ENCODE results near the gene DIO2. TPM values are rescaled to one million over a fixed set of nuclear protein-coding genes. Genes with fewer than 3 reads are reported as not detected.

DIO2 gene
- total RNA-seq, 1 experiment from 2014 or later: 0.04 TPM

GRCh38 chr14:80212023-80212397, 706 bp upstream of the DIO2 start:
- no peak for ATAC-seq
- Mint-ChIP-seq H3K4me3 (no peak overlapping the region), H3K36me3 (peaks cover 3% of the 10 kb centered on the region; the same call in 1 of the 2 replicates), H3K27me3 (ENCODE audit: low read depth) (peaks cover 4% of the 10 kb centered on the region), H3K4me1 (peaks cover 10% of the 10 kb centered on the region), H3K27ac (no peak overlapping the region), H3K9me3 (peaks cover 9% of the 10 kb centered on the region)
- POLR2A ChIA-PET: no interaction called here
- no peak for TF ChIP-seq FOXJ3 (CRISPR knock-in tag; IDR thresholded peaks at IDR 0.05; ENCODE audit: borderline replicate concordance)
- no peak for TF ChIP-seq ZNF671 (CRISPR knock-in tag; IDR thresholded peaks at IDR 0.05)
- TF ChIP-seq, protein P1, sequence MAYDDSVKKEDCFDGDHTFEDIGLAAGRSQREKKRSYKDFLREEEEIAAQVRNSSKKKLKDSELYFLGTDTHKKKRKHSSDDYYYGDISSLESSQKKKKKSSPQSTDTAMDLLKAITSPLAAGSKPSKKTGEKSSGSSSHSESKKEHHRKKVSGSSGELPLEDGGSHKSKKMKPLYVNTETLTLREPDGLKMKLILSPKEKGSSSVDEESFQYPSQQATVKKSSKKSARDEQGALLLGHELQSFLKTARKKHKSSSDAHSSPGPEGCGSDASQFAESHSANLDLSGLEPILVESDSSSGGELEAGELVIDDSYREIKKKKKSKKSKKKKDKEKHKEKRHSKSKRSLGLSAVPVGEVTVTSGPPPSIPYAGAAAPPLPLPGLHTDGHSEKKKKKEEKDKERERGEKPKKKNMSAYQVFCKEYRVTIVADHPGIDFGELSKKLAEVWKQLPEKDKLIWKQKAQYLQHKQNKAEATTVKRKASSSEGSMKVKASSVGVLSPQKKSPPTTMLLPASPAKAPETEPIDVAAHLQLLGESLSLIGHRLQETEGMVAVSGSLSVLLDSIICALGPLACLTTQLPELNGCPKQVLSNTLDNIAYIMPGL (CRISPR knock-in tag; IDR thresholded peaks at IDR 0.05): no peak
- no peak for TF ChIP-seq HMGA2 (CRISPR knock-in tag; IDR thresholded peaks at IDR 0.05)
- no peak for TF ChIP-seq ATF3 (CRISPR knock-in tag; conservative IDR thresholded peaks at IDR 0.05)
- TF ChIP-seq NR3C1 (CRISPR knock-in tag; conservative IDR thresholded peaks at IDR 0.05; ENCODE audit: low read depth): no peak
- TF ChIP-seq NR1H2 (CRISPR knock-in tag; IDR thresholded peaks at IDR 0.05): no peak
- TF ChIP-seq FOXP4 (CRISPR knock-in tag; IDR thresholded peaks at IDR 0.05): no peak
- no peak for TF ChIP-seq ZNF219 (CRISPR knock-in tag; IDR thresholded peaks at IDR 0.05; ENCODE audit: borderline replicate concordance)
- TF ChIP-seq ZNF138 (CRISPR knock-in tag; conservative IDR thresholded peaks at IDR 0.05): no peak
- TF ChIP-seq, protein P2, sequence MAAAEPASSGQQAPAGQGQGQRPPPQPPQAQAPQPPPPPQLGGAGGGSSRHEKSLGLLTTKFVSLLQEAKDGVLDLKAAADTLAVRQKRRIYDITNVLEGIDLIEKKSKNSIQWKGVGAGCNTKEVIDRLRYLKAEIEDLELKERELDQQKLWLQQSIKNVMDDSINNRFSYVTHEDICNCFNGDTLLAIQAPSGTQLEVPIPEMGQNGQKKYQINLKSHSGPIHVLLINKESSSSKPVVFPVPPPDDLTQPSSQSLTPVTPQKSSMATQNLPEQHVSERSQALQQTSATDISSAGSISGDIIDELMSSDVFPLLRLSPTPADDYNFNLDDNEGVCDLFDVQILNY (CRISPR knock-in tag; IDR thresholded peaks at IDR 0.05): no peak
- DNase-seq (ENCODE audit: low spot score): no peak
- CTCF ChIA-PET: no interaction called here

- ChIA-PET POLR2A (no interaction called here), CTCF (no interaction called here)
- peaks cover 4% of the 10 kb centered on the region for H3K27me3 Mint-ChIP-seq (ENCODE audit: low read depth)
- peaks cover 11% of the 10 kb centered on the region for H3K9me3 Mint-ChIP-seq
- peaks cover 3% of the 10 kb centered on the region; the same call in 1 of the 2 replicates for H3K36me3 Mint-ChIP-seq
- no peak overlapping the region for H3K27ac Mint-ChIP-seq
- peaks cover 5% of the 10 kb centered on the region for H3K4me1 Mint-ChIP-seq
- no peak for DNase-seq (ENCODE audit: low spot score)
- ATAC-seq: no peak
- H3K4me3 Mint-ChIP-seq: no peak overlapping the region
- TF ChIP-seq GRHL2 (CRISPR knock-in tag; IDR thresholded peaks at IDR 0.05; ENCODE audit: insufficient replicate concordance, severe bottlenecking) (no peak), NFATC4 (CRISPR knock-in tag; IDR thresholded peaks at IDR 0.05) (no peak), KAT7 (CRISPR knock-in tag; IDR thresholded peaks at IDR 0.05; ENCODE audit: borderline replicate concordance) (no peak), ZNF425 (CRISPR knock-in tag; conservative IDR thresholded peaks at IDR 0.05) (no peak), OVOL2 (CRISPR knock-in tag; IDR thresholded peaks at IDR 0.05; ENCODE audit: borderline replicate concordance) (no peak), SP1 (CRISPR knock-in tag; conservative IDR thresholded peaks at IDR 0.05) (no peak), GABPB1 (CRISPR knock-in tag; IDR thresholded peaks at IDR 0.05) (no peak), ZNF423 (CRISPR knock-in tag; IDR thresholded peaks at IDR 0.05) (no peak)
- TF ChIP-seq, protein P3, sequence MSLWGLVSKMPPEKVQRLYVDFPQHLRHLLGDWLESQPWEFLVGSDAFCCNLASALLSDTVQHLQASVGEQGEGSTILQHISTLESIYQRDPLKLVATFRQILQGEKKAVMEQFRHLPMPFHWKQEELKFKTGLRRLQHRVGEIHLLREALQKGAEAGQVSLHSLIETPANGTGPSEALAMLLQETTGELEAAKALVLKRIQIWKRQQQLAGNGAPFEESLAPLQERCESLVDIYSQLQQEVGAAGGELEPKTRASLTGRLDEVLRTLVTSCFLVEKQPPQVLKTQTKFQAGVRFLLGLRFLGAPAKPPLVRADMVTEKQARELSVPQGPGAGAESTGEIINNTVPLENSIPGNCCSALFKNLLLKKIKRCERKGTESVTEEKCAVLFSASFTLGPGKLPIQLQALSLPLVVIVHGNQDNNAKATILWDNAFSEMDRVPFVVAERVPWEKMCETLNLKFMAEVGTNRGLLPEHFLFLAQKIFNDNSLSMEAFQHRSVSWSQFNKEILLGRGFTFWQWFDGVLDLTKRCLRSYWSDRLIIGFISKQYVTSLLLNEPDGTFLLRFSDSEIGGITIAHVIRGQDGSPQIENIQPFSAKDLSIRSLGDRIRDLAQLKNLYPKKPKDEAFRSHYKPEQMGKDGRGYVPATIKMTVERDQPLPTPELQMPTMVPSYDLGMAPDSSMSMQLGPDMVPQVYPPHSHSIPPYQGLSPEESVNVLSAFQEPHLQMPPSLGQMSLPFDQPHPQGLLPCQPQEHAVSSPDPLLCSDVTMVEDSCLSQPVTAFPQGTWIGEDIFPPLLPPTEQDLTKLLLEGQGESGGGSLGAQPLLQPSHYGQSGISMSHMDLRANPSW (CRISPR knock-in tag; conservative IDR thresholded peaks at IDR 0.05; ENCODE audit: low read depth): no peak
- TF ChIP-seq, protein P4, sequence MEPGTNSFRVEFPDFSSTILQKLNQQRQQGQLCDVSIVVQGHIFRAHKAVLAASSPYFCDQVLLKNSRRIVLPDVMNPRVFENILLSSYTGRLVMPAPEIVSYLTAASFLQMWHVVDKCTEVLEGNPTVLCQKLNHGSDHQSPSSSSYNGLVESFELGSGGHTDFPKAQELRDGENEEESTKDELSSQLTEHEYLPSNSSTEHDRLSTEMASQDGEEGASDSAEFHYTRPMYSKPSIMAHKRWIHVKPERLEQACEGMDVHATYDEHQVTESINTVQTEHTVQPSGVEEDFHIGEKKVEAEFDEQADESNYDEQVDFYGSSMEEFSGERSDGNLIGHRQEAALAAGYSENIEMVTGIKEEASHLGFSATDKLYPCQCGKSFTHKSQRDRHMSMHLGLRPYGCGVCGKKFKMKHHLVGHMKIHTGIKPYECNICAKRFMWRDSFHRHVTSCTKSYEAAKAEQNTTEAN (CRISPR knock-in tag; IDR thresholded peaks at IDR 0.05): no peak
- TF ChIP-seq, protein P5, sequence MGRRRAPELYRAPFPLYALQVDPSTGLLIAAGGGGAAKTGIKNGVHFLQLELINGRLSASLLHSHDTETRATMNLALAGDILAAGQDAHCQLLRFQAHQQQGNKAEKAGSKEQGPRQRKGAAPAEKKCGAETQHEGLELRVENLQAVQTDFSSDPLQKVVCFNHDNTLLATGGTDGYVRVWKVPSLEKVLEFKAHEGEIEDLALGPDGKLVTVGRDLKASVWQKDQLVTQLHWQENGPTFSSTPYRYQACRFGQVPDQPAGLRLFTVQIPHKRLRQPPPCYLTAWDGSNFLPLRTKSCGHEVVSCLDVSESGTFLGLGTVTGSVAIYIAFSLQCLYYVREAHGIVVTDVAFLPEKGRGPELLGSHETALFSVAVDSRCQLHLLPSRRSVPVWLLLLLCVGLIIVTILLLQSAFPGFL (CRISPR knock-in tag; IDR thresholded peaks at IDR 0.05; ENCODE audit: borderline replicate concordance): no peak
- TF ChIP-seq, protein P2 (CRISPR knock-in tag; IDR thresholded peaks at IDR 0.05): no peak
These were observed 2.8 kb downstream of the DIO2 start for GRCh38 chr14:80208461-80208860.

All from WTC11 (cell line).